SK-N-SH treated with all-trans-retinoic acid at 6 μM for 48 hours (cell line): Measurements from ENCODE around the gene COL4A1.
A peak's percentile ranks its signal among the peaks of the same experiment; 100 is the strongest.
"Not testable (repeated sequence)": the region's sequence is repeated elsewhere in the genome, so short reads cannot be mapped to it uniquely, and the experiment has no call there.

ENCODE experiments used
- ATAC-seq: fragments of 200-7000 bp; cut with Tn5 transposase; 3 replicates; pipeline ENCODE4 v1.9.1; 2020; ENCODE audit warnings: mild to moderate bottlenecking, moderate library complexity
- BACH2 ChIP-seq: fragments of 250-450 bp; sonication (Bioruptor Pico); IDR thresholded peaks from 2 replicates; pipeline ENCODE4 v1.9.0; 2021; ENCODE audit warnings: mild to moderate bottlenecking, borderline replicate concordance
- CSDC2 ChIP-seq: fragments of 250-450 bp; sonication (Bioruptor Pico); IDR thresholded peaks from 2 replicates; pipeline ENCODE4 v1.5.0; 2020; ENCODE audit warnings: mild to moderate bottlenecking, moderate library complexity
- ESRRG ChIP-seq: fragments of 250-450 bp; sonication (Bioruptor Pico); IDR thresholded peaks from 2 replicates; pipeline ENCODE4 v1.6.1; 2021; ENCODE audit warnings: mild to moderate bottlenecking
- GLIS3 ChIP-seq: fragments of 250-450 bp; sonication (Bioruptor Pico); IDR thresholded peaks from 2 replicates; pipeline ENCODE4 v1.5.0; 2020; ENCODE audit warnings: mild to moderate bottlenecking, moderate library complexity
- ISL1 ChIP-seq: fragments of 250-450 bp; sonication (Bioruptor Pico); IDR thresholded peaks from 2 replicates; pipeline ENCODE4 v2.1.2; 2022; ENCODE audit warnings: mild to moderate bottlenecking, moderate library complexity
- OSR1 ChIP-seq: fragments of 250-450 bp; sonication (Bioruptor Pico); IDR thresholded peaks from 2 replicates; pipeline ENCODE4 v1.8.0; 2022; ENCODE audit warnings: moderate library complexity, mild to moderate bottlenecking, inconsistent platforms
- RARB ChIP-seq: fragments of 250-450 bp; sonication (Bioruptor Pico); IDR thresholded peaks from 2 replicates; pipeline ENCODE4 v1.8.0; 2021; ENCODE audit warnings: mild to moderate bottlenecking, moderate library complexity
- SNAI2 ChIP-seq: fragments of 250-450 bp; sonication (Bioruptor Pico); IDR thresholded peaks from 2 replicates; pipeline ENCODE4 v1.5.0; 2020; ENCODE audit warnings: mild to moderate bottlenecking, moderate library complexity
- TCF4 ChIP-seq: fragments of 250-450 bp; sonication (Bioruptor Pico); IDR thresholded peaks from 2 replicates; pipeline ENCODE4 v1.8.0; 2021; ENCODE audit warnings: mild to moderate bottlenecking, moderate library complexity, borderline replicate concordance
- TOX ChIP-seq: fragments of 250-450 bp; sonication (Bioruptor Pico); IDR thresholded peaks from 2 replicates; pipeline ENCODE4 v1.8.0; 2021; ENCODE audit warnings: mild to moderate bottlenecking, moderate library complexity, borderline replicate concordance
- ZC3H10 ChIP-seq: fragments of 250-450 bp; sonication (Bioruptor Pico); IDR thresholded peaks from 2 replicates; pipeline ENCODE4 v1.5.1; 2021; ENCODE audit warnings: mild to moderate bottlenecking, moderate library complexity
- ZFP3 ChIP-seq: fragments of 250-450 bp; sonication (Bioruptor Pico); IDR thresholded peaks from 2 replicates; pipeline ENCODE4 v1.5.0; 2020; ENCODE audit warnings: mild to moderate bottlenecking, moderate library complexity
- ZFP30 ChIP-seq: fragments of 450-650 bp; formaldehyde crosslinking; IDR thresholded peaks from 2 replicates; pipeline ENCODE4 v1.5.0; 2022; ENCODE audit warnings: mild to moderate bottlenecking, moderate library complexity
- ZNF565 ChIP-seq: fragments of 450-650 bp; formaldehyde crosslinking; conservative IDR thresholded peaks from 2 replicates; pipeline ENCODE4 v1.5.0; 2020; ENCODE audit warnings: low read depth, mild to moderate bottlenecking, moderate library complexity
- ZNF8 ChIP-seq: fragments of 450-650 bp; formaldehyde crosslinking; IDR thresholded peaks from 2 replicates; pipeline ENCODE4 v1.5.0; 2020; ENCODE audit warnings: mild to moderate bottlenecking, moderate library complexity
- TF ChIP-seq, protein P1 (sequence below): fragments of 250-450 bp; sonication (Bioruptor Pico); IDR thresholded peaks from 2 replicates; pipeline ENCODE4 v1.5.1; 2021; ENCODE audit warnings: mild to moderate bottlenecking, moderate library complexity
- TF ChIP-seq, protein P2 (sequence below): fragments of 250-450 bp; sonication (Bioruptor Pico); IDR thresholded peaks from 2 replicates; pipeline ENCODE4 v1.8.0; 2021; ENCODE audit warnings: low read depth, mild to moderate bottlenecking, moderate library complexity, borderline replicate concordance
- TF ChIP-seq, protein P3 (sequence below): fragments of 250-450 bp; sonication (Bioruptor Pico); IDR thresholded peaks from 2 replicates; pipeline ENCODE4 v1.8.0; 2020; ENCODE audit warnings: mild to moderate bottlenecking, moderate library complexity, borderline replicate concordance

The COL4A1 gene

DNA sequence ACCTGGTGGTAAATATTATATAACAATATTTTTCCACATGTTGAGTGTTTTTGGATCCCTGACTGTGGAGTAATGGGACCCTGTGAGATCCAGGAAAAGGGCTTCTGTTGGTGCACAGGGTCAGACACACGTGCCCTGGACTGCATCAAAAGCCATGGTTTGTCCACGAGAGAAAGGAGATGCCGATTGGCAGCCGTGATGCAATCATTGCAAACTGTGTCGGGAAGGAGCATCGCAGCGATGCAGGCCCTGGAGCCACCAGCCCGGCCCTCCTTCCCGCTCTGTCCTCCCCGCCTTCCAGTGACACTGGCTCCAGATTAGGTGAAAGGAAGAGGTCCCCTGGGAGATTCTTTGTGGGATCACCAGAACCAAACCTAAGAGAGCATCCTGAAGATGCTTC is 9.2 kb upstream of the COL4A1 start:
- no peak for ATAC-seq
- TF ChIP-seq ESRRG (CRISPR knock-in tag) (no peak), ZFP3 (no peak)

DNA sequence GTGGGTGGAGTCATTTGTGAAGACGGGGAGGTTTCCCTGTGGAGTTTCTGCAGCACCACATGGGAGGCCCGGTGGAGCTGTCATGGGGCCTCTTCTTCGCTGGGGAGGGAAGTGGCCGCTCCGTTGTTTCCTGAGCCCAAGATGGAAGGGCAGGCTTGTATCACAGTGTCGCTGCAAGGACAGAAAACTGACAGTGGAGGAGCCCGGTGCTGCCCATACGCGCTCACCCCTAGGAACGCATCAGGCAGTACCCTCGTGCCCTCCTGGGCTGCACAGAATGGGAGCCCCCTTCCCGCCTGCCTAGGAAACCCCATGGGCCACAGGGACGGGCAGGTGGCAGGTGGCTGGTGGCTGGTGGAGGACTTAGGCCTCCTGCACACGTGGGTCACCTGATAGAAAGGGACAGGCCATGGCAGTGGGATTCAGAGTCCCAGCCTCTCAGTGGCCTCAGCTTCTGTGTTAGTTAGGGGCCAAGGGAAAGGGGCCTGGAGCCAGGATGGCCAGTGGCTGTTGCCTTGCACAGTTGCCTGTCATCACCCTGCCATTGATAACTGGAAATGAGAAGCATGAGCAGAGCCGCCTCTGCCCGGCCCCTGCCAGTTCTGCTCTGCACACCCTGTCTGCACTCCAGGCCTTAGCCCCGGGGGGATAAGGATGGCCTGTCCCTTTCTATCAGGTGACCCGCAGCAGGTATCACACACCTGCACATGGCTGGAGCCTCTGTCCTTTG is 7.7 kb upstream of the COL4A1 start:
- ATAC-seq = no peak
- no peak for TF ChIP-seq ZC3H10
- no peak for TF ChIP-seq CSDC2 (CRISPR knock-in tag)
- no peak for TF ChIP-seq OSR1 (CRISPR knock-in tag)
- TF ChIP-seq, all 23 proteins: peak for 0

DNA sequence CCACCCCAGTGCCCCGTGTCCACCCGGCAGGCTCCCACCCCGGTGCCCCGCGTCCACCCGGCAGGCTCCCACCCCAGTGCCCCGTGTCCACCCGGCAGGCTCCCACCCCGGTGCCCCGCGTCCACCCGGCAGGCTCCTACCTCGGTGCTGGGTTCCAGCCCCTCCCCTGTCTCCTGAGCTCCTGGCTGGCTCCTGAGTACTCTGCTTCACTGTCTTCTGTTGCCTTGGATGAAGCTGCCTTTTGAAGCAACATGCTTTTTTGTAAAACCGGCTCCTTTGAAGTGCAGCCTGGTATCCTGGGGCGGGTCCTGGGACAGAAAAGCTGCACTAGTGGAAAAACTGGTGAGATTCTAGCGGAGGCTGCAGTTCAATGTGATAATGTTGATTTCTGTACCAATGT is 6.8 kb upstream of the COL4A1 start:
- not testable (repeated sequence) for ATAC-seq

DNA sequence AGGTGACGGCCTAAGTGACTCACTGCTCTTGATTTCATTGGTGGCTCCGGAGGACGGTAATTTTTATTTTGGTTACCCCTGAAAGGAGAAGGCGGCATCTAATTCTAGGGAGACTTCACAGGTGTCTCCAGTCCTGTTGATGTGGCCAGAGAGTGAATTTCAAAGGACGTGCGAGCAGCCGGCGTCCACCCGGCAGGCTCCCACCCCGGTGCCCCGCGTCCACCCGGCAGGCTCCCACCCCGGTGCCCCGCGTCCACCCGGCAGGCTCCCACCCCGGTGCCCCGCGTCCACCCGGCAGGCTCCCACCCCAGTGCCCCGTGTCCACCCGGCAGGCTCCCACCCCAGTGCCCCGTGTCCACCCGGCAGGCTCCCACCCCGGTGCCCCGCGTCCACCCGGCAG is 6.3 kb upstream of the COL4A1 start:
- not testable (repeated sequence) for ATAC-seq

DNA sequence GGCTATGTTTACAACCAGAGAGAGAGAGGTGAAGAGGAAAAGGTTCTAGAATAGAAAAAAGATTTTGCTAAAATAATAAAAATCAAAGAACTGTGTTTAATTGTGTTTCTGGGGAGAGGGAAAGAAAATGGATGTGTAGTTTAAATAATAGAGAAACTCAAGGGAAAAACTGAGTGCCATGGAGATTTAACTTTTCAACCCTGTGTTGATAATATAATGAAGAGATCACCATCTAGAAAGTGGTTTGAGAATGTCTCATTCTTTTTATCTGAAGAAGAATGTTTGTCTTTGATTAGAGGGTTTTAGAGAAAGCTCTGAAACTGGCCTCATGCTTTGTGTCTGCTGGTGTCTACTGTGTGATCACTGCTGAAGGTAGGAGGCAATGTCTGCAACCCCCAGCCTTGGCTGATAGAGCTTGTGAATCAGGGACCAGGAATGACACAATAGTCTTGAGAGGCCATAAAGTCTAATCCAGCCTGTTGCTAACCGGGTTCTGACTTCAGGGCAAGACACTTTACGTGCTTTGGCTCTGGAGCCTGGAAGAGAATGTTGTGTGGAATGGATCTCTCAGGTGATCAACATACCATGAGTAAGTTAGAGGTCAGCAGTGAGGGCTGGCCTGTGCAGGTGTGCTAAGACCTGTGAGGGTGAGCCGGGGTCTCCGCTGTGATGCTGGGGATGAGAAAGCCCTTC is 5.5 kb upstream of the COL4A1 start:
- ATAC-seq = peak; percentile 15; the same call in 2 of the 3 replicates
- TF ChIP-seq GLIS3 (no peak), CSDC2 (CRISPR knock-in tag) (no peak), ZNF8 (CRISPR knock-in tag) (no peak), RARB (CRISPR knock-in tag) (no peak), SNAI2 (CRISPR knock-in tag) (no peak)

DNA sequence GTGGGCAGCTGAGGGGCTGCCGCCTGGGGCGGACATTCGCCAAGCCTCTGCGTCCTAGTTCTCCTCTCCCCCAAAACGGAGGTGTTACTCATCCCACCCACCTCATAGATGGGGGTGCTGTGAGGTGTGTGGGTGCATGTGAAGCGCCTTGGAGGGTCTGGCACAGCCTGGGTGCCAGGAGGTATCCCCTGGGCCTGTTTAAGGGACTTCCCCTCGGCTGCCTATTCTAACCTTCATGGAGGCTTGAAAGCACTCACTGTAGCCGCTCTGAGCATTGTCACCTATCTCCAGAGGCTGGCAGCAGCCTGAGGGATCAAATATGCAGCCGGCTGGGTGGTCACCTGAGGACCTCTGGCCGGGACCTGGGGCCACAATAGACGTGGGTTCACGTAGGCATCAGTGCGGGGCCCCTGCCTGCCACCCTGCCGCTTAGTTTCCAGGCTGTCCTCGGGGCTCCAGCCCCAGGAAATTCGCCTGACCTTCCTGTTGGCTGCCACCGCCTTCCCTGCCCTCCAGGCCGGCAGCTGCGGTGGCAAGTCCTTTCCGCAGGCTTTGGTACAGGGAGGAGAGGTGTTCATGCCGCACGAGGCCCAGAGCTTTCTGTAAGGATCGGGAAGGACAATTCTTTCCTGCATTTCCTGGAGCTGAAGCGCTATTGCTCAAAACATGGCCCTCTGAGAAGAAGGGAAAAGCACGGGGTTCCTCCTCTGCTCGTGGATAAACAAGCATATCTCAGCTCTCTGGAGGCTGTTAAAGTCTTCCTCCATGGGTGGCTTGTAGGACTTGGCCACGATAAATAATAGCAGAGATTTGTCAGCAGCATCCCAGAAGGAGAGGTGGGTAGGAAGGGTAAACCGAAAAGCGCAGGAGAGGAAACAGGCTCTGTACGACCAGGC is 4.7 kb upstream of the COL4A1 start:
- ATAC-seq = no peak
- TF ChIP-seq, protein P1, sequence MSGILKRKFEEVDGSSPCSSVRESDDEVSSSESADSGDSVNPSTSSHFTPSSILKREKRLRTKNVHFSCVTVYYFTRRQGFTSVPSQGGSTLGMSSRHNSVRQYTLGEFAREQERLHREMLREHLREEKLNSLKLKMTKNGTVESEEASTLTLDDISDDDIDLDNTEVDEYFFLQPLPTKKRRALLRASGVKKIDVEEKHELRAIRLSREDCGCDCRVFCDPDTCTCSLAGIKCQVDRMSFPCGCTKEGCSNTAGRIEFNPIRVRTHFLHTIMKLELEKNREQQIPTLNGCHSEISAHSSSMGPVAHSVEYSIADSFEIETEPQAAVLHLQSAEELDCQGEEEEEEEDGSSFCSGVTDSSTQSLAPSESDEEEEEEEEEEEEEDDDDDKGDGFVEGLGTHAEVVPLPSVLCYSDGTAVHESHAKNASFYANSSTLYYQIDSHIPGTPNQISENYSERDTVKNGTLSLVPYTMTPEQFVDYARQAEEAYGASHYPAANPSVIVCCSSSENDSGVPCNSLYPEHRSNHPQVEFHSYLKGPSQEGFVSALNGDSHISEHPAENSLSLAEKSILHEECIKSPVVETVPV = no peak
- TF ChIP-seq, protein P2, sequence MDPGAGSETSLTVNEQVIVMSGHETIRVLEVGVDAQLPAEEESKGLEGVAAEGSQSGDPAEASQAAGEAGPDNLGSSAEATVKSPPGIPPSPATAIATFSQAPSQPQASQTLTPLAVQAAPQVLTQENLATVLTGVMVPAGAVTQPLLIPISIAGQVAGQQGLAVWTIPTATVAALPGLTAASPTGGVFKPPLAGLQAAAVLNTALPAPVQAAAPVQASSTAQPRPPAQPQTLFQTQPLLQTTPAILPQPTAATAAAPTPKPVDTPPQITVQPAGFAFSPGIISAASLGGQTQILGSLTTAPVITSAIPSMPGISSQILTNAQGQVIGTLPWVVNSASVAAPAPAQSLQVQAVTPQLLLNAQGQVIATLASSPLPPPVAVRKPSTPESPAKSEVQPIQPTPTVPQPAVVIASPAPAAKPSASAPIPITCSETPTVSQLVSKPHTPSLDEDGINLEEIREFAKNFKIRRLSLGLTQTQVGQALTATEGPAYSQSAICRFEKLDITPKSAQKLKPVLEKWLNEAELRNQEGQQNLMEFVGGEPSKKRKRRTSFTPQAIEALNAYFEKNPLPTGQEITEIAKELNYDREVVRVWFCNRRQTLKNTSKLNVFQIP (CRISPR knock-in tag) = no peak
- TF ChIP-seq GLIS3 = no peak
- TF ChIP-seq SNAI2 (CRISPR knock-in tag) = no peak
- no peak for TF ChIP-seq ESRRG (CRISPR knock-in tag)
- TF ChIP-seq ZC3H10 = no peak
- TF ChIP-seq BACH2 (CRISPR knock-in tag) = no peak
- TF ChIP-seq TOX (CRISPR knock-in tag) = no peak
- TF ChIP-seq OSR1 (CRISPR knock-in tag) = no peak
- no peak for TF ChIP-seq ISL1
- TF ChIP-seq ZFP30 (CRISPR knock-in tag) = no peak
- TF ChIP-seq, protein P3, sequence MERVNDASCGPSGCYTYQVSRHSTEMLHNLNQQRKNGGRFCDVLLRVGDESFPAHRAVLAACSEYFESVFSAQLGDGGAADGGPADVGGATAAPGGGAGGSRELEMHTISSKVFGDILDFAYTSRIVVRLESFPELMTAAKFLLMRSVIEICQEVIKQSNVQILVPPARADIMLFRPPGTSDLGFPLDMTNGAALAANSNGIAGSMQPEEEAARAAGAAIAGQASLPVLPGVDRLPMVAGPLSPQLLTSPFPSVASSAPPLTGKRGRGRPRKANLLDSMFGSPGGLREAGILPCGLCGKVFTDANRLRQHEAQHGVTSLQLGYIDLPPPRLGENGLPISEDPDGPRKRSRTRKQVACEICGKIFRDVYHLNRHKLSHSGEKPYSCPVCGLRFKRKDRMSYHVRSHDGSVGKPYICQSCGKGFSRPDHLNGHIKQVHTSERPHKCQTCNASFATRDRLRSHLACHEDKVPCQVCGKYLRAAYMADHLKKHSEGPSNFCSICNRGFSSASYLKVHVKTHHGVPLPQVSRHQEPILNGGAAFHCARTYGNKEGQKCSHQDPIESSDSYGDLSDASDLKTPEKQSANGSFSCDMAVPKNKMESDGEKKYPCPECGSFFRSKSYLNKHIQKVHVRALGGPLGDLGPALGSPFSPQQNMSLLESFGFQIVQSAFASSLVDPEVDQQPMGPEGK (CRISPR knock-in tag) = no peak
- no peak for TF ChIP-seq TCF4 (CRISPR knock-in tag)
- no peak for TF ChIP-seq ZNF8 (CRISPR knock-in tag)
- no peak for TF ChIP-seq ZNF565 (CRISPR knock-in tag)
